GM19193 (cell line): ENCODE measurements around the gene UCP2.

ENCODE experiments used
- POLR2A ChIP-seq: IDR thresholded peaks from 4 replicates; pipeline ENCODE4 v1.6.1; 2011; ENCODE audit not compliant: insufficient read depth, insufficient read length; ENCODE audit errors: extremely low read depth

The UCP2 gene

GRCh38 chr11:73982595-73982989, at the start of gene UCP2:
UCP2 (minus strand) TSS chr11:73982843; CDS start chr11:73978378, 4,465 bp downstream.
- peak; percentile 89 for TF ChIP-seq POLR2A

DNA sequence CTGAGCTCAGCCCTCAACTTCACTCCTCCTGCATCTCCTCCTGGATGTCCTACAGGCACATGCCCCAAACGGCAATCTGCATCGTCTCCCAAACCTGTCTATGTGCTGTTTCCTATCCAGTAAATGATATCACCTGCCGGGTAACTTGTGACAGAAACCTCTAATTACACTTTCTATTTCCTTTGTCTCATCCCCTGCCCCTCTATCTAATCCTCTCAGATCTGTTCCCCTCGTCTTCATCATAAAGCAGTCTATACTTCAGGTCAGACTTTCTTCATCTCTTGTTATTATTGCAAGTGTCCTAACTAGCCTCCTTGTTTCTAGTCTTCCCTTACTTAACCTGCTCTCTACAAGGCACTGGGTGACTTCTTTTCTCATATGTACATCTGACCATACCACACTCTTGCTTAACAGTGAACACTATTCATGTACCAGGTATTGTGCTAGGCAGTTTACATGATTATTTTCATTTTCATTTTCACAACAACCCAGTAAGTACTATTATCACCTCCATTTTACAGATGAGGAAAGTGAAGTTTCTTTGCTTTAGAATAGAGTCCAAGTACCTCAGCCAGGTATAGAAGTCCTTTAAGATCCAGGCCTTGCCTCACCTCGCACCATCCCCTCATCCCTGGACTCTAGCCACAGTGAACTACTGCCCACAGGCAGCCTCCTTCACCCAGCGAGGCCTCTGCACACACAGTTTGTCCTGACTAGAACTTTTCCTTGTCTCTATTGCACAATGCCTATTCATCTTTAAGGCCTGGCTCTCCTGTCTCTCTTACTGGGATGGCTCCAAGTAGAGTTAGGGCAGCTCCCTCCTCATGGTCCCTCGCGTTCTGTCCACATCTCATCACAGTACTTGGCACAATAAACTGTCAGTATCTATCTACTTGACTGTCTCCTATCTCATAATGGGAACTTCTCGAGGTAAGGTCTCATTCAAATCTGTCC, 48.4 kb upstream of the UCP2 start:
- no peak for TF ChIP-seq POLR2A

DNA sequence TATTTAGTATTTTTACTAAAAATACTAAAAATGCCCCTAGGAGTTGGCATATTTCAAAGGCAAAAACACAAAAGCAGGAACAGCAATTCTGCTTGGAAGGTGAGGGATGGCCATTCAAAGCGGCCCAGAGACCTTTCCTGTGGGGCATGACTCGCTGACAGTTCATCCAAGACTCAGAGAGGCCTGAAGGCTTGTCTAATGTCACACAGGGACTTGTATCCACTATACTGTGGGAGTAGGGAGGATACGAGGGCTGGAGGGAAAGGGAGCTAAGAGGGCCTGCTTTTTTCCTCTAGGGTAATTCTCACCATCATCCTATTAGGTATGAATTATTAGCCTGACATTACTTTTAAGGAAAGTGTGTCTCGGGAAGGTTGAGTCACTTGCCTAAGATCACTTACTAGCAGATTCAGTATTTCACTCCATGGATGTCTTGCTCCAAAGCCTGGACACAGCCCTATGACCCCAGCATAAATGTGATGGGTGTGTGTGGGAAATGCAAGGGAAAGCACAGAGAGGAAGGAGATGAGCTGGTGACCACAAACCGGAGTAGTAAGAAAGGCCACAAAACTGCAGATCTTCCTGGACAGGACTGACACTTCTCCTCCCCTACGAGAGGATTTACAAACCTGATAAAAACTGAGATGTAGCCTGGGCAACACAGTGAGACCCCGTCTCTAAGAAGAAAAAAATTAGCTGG, 43.0 kb upstream of the UCP2 start:
- no peak for TF ChIP-seq POLR2A

GRCh38 chr11:74024261-74025029, 41.8 kb upstream of the UCP2 start:
- no peak for TF ChIP-seq POLR2A

GRCh38 chr11:74023276-74023675, 40.6 kb upstream of the UCP2 start:
- no peak for TF ChIP-seq POLR2A

- TF ChIP-seq POLR2A = no peak
These were observed 39.9 kb upstream of the UCP2 start for GRCh38 chr11:74022546-74022945.

- no peak for TF ChIP-seq POLR2A
These were observed 39.4 kb upstream of the UCP2 start for GRCh38 chr11:74021998-74022397.

DNA sequence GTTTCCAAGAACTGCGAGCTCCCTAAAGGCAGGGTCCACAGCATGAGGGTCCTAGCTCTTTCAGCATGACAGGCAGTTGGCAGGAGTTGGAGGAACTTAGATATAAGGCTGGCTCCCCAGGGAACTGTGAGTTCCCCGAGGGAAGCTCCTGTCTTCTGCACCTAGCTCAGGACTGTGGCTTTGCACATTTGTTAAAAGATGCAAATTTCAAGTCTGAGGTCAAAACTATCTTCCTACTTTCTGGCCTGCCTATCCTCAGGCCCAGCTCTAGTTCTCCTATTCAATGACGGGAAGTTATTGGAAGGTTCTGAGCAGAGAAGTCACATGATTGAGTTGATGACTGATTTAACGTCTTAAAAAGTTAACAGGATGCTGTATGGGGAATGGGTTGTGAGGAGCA, 37.9 kb upstream of the UCP2 start:
- TF ChIP-seq POLR2A = no peak

GRCh38 chr11:74019860-74020259, 37.2 kb upstream of the UCP2 start:
- no peak for TF ChIP-seq POLR2A

GRCh38 chr11:74019104-74019738, 36.6 kb upstream of the UCP2 start:
- no peak for TF ChIP-seq POLR2A

DNA sequence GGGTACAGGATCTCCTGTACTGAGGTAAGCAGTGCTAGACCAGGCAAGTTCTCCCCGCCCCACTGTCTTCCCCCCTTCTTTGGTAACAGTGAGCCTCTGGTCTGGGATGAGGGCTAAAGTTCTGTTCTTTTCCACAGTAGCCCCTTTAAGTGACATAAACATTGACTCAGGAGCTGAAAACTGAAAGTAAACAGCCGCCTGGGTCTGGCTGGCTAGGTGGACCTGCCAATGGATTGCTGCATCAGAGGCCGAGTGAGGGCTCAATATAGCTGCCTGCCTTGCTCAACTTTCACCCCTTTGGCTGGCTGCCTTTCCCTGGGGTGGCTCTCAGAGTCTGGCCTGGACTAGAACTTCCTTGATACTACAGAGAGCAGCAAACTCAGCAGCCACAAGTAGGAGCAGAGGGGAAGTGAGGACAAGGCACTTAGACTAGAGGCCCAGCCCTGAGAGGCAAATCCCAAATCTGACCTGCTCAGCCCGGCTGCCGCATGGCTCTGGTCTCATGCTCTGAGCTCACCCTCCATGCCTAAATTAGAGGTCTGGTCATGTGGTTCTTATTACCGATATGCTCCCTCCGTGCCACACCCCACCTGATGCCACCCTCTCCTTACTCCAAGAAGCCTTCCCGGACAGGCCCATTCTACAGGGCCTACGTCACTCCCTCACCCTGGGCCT, 35.8 kb upstream of the UCP2 start:
- TF ChIP-seq POLR2A = no peak

- no peak for TF ChIP-seq POLR2A
These were observed 35.0 kb upstream of the UCP2 start for GRCh38 chr11:74017631-74018030.

DNA sequence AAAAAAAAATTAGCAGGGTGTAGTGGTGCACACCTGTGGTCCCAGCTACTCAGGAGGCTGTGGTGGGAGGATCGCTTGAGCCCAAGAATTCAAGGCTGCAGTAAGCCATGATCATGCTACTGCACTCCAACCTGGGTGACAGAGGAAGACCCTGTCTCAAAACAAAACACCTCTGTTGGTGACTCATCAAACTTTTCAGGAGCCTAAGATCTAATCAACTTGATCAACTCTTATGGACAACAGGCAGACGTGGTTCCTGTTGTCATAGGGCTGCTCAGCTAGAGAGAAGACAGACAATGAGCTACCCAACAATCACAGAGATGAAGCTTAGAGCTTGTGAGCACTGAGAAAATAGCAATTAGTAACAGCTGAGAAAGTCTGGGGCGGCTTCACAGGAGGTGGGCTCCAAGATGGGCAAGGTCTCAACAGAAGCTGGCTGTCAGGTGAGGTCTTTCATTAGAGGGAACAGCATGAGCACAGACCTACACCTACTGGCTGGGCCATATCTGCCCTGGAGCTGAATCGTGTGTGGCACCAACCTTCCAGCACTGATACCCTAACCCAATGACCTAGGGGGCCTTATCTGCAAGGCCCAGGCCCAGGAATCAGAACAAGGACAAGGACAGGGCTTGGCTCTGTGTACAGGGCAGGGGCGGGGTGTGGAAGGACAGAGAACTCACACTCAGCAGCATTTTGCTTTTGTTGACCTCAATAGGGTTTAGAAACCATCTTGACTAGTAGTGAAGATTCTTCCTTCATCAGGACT, 33.5 kb upstream of the UCP2 start:
- no peak for TF ChIP-seq POLR2A

DNA sequence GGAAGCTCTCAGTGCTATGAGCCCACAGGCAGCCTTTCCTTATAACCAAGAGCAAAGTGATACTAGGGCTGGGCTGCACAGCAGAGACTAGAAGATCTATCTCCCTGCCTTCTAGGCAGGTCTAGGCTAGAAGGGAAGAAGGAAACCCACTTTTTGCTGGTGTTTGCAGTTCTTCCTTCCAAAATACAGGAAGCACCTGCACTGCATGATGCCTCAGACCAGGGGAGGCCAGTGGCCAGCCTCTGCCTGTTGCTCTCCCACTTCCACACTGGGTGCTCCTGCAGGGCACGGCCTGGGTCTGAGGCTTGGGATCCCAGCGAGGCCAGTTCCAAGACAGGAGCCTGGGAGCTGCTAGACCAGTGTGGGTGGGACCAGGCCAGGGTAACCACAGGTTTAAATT, 32.2 kb upstream of the UCP2 start:
- no peak for TF ChIP-seq POLR2A

DNA sequence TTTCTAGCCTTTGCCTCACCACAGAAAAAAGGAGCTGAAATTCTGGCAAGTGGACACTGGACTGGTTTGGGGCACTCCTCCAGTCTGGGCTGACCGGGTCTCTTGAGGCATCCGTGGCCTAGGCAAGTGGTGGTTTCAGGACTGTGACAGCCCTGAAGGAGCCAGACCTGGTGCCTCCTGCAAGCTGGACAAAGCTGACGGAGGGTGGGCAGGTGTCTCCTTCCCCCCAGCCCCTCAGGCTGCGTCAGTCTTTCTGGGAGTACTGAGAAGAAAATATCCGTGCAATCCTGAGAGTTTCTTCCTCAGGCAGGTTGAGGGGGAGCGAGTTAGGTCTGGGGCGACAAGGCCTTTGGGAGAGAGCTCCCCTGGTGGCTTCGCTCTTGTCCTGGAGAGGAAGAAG, 30.5 kb upstream of the UCP2 start:
- no peak for TF ChIP-seq POLR2A
